Measurements from ENCODE around the gene TUBA1B. TPM values are rescaled to one million over a fixed set of nuclear protein-coding genes. Genes with fewer than 3 reads are reported as not detected.

The TUBA1B gene
- total and polyA plus RNA-seq, 2 of the 8 experiments (the other 6 are each of a cell fraction or from before 2014, with no cell fraction given) = 2,092 to 6,837 TPM

GRCh38 chr12:49108958-49109404 is 22.2 kb downstream of the TUBA1B start:
- H3K4me1 ChIP-seq (replicated peaks in 1 of 4; ENCODE audit: control insufficient read depth in 3 of 4, insufficient read depth in 4 of 4, low read length in 3 of 4) = peaks cover 0 to 10% (median 2%) of the 10 kb centered on the region in 4 experiments; a peak in 4 of 7 replicates
- no peak overlapping the region for H4K8ac ChIP-seq (ENCODE audit: extremely low read depth, insufficient read depth, low read length)
- no peak overlapping the region for H2AK5ac ChIP-seq (ENCODE audit: low read depth, low read length)
- H3K14ac ChIP-seq (ENCODE audit: insufficient read length) = no peak overlapping the region
- 0 out of 2 replicates have a peak overlapping the region, but pooled peaks have one; percentile 7 for H2BK15ac ChIP-seq (ENCODE audit: low read length)
- peak overlapping the region; percentile 66 to 77 for H3K4me2 ChIP-seq (ENCODE audit: insufficient read depth in 1 of 2, low read depth in 2 of 2, low read length in 2 of 2)
- no peak overlapping the region for H3K56ac ChIP-seq (replicated peaks; ENCODE audit: insufficient read length, low read depth, low read length)
- ChIA-PET POLR2A (ENCODE audit: partially characterized antibody) (interaction anchor here (0.6 to 4.4 kb wide), 9 partner anchors 11 to 89 kb away, joined by 3 to 51 read pairs (median 3); partner anchors contain the start of genes DHH, KMT2D, RHEBL1 and TUBA1A), CTCF (ENCODE audit: partially characterized antibody) (interaction anchor here (0.5 to 16.2 kb wide), 12 partner anchors 8 to 570 kb away, joined by 3 to 235 read pairs (median 6); partner anchors contain the start of genes DHH and TUBA1B)
- no peak overlapping the region for H4K91ac ChIP-seq (replicated peaks; ENCODE audit: insufficient read length, low read length)
- no peak overlapping the region for H3K27ac ChIP-seq (ENCODE audit: low read depth, low read length)
- peaks cover 0 to 20% of the 10 kb centered on the region in 2 experiments; a peak in 2 of 4 replicates for H3K79me2 ChIP-seq (ENCODE audit: control insufficient read depth in 1 of 2, insufficient read depth in 2 of 2, low read length in 2 of 2)
- no peaks in the 10 kb centered on the region for H3K27me3 ChIP-seq (replicated peaks in 1 of 4; ENCODE audit: control insufficient read depth in 3 of 4, extremely low read depth in 1 of 4, insufficient read depth in 3 of 4, low read length in 3 of 4)
- peaks cover 0 to 3% (median under 1%) of the 10 kb centered on the region in 4 experiments; a peak in 2 of 8 replicates for H3K36me3 ChIP-seq (ENCODE audit: control insufficient read depth in 2 of 4, insufficient read depth in 4 of 4, low read length in 3 of 4)
- no peak overlapping the region for H3K9ac ChIP-seq (replicated peaks in 1 of 4; ENCODE audit: extremely low read depth in 1 of 4, low read depth in 3 of 4, low read length in 3 of 4)
- 89% methylated on average over 4 of the region's 4 CpGs; no CpG with 5 or more reads in 1 of the 2 experiments for WGBS, 2 experiments (ENCODE audit: extremely low coverage in 1 of 2, insufficient coverage in 1 of 2, insufficient read length in 1 of 2, insufficient replicate concordance in 2 of 2, low coverage in 1 of 2, low lambda C conversion rate in 2 of 2, missing lambda C conversion rate in 1 of 2)
- H2BK20ac ChIP-seq (ENCODE audit: low read length) = no peak overlapping the region
- DNase-seq (ENCODE audit: low read depth in 1 of 2, low spot score in 2 of 2) = no peak
- peak overlapping the region; percentile 18; the same call in 1 of the 2 replicates for H2BK12ac ChIP-seq (ENCODE audit: low read depth, low read length)
- H2BK120ac ChIP-seq (replicated peaks; ENCODE audit: low read depth, low read length) = no peak overlapping the region
- no peak overlapping the region for H2BK5ac ChIP-seq (ENCODE audit: low read depth, low read length)
- H4K5ac ChIP-seq (ENCODE audit: insufficient read length, low read depth, low read length) = no peak overlapping the region
- no peak overlapping the region for H3K4ac ChIP-seq (replicated peaks; ENCODE audit: insufficient read length, low read depth, low read length)
- H3K9me3 ChIP-seq (ENCODE audit: insufficient read depth in 2 of 2, low read depth in 1 of 2, low read length in 1 of 2) = no peaks in the 10 kb centered on the region
- peaks cover 3 to 17% of the 10 kb centered on the region in 2 experiments for H4K20me1 ChIP-seq (replicated peaks in 1 of 2; ENCODE audit: control insufficient read depth in 1 of 2, insufficient read depth in 2 of 2, low read length in 2 of 2)
- peaks cover 9% of the 10 kb centered on the region; the same call in 1 of the 2 replicates for H3K23me2 ChIP-seq (ENCODE audit: low read depth, low read length)
- peaks cover 14% of the 10 kb centered on the region; the same call in 1 of the 2 replicates for H3K79me1 ChIP-seq (ENCODE audit: low read depth, low read length)
- H3K23ac ChIP-seq (ENCODE audit: insufficient read length) = no peak overlapping the region
- no peak overlapping the region for H3K18ac ChIP-seq (ENCODE audit: extremely low read depth, low read length)
- TF ChIP-seq EZH2 (IDR thresholded peaks at IDR 0.05; ENCODE audit: low read depth, low read length, severe bottlenecking) (no peak), CEBPB (IDR thresholded peaks at IDR 0.05; ENCODE audit: low read depth, low read length) (peak; percentile 69)
- H3K4me3 ChIP-seq (ENCODE audit: extremely low read depth in 1 of 4, insufficient read depth in 2 of 4, low read depth in 3 of 4, low read length in 4 of 4) = peak overlapping the region in 2 of 4 experiments; percentile 74 to 99; a peak in 3 of 8 replicates
- H2AFZ ChIP-seq (ENCODE audit: low read length) = no peak overlapping the region
- FAIRE-seq = no peak
